ENCODE data around the gene DYNC2I2. TPM values are rescaled to one million over a fixed set of nuclear protein-coding genes. Genes with fewer than 3 reads are reported as not detected.

DYNC2I2 gene
- total RNA-seq, 2 experiments from 2014 or later: 44.9 to 45.2 TPM

DNA sequence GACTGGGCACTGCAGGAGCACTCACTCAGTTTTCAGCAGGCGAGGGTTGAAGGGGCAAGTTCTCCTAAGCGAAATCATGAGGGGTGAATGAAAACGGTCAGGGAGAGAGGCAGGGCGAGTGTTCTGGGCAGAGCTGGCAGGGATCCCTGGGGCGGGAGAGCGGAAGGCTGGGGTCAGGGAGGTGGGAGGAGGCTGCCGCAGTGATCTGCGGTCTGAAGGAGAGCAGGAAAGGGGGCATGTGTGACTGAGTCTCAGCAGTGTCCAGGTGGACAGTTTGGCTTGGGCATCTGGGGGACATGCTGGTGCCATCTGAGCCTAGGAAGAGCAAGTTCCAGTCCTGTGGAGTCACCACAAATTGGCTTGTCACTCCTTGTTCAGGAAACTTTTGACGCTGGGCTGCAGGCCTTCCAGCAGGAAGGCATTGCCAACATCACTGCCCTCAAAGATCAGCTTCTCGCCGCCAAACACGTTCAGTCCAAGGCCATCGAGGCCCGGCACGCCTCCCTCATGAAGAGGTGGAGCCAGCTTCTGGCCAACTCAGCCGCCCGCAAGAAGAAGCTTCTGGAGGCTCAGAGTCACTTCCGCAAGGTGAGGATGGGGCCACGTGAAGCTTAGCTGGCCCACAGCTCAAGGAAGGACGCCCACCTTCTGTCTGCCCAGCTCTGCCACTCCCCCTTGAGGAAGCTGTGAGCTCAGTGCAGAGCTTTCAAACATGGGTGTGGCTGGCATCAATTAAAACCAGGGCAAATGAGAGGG, 31.1 kb downstream of the DYNC2I2 start:
- no peak overlapping the region for H3K4me3 Mint-ChIP-seq
- no peaks in the 10 kb centered on the region for H3K9me3 Mint-ChIP-seq
- H3K27ac Mint-ChIP-seq: no peak overlapping the region
- H3K27me3 Mint-ChIP-seq: no peaks in the 10 kb centered on the region
- H3K36me3 Mint-ChIP-seq: peaks cover 48% of the 10 kb centered on the region
- POLR2A ChIA-PET: no interaction called here
- intact Hi-C loops (cut with micrococcal nuclease): no loop called here
- no peak for DNase-seq
- H3K4me1 Mint-ChIP-seq (ENCODE audit: low read depth): no peaks in the 10 kb centered on the region
- CTCF ChIA-PET: no interaction called here

DNA sequence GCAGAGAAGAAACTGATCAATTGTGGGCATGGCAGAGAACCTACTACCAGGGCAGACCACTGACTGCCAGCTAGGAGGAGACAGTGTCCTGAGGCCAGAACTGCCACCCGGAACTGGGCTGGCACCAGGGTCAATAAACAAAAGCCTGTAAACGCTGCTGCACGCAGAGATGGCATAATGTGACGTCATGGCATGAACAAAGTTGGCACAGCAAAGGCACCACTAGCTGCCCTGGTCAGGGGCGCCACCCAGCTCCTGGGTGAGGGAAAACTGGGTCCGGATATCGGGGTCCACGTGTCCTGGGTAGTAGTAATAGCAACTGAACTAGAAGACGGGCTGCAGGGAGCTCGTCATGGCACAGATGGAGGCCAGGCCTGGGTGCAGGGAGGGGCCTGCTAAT, 32.1 kb downstream of the DYNC2I2 start:
- ChIA-PET POLR2A (no interaction called here), CTCF (interaction anchor here (1.1 to 1.2 kb wide), 2 partner anchors 106 to 186 kb away, joined by 3 read pairs; no protein-coding TSS in a partner anchor)
- no peak overlapping the region for H3K4me3 Mint-ChIP-seq
- intact Hi-C loops (cut with micrococcal nuclease): no loop called here
- H3K36me3 Mint-ChIP-seq: peaks cover 57% of the 10 kb centered on the region
- H3K9me3 Mint-ChIP-seq: no peaks in the 10 kb centered on the region
- DNase-seq: no peak
- no peak overlapping the region for H3K27ac Mint-ChIP-seq
- no peaks in the 10 kb centered on the region for H3K4me1 Mint-ChIP-seq (ENCODE audit: low read depth)
- H3K27me3 Mint-ChIP-seq: no peaks in the 10 kb centered on the region

DNA sequence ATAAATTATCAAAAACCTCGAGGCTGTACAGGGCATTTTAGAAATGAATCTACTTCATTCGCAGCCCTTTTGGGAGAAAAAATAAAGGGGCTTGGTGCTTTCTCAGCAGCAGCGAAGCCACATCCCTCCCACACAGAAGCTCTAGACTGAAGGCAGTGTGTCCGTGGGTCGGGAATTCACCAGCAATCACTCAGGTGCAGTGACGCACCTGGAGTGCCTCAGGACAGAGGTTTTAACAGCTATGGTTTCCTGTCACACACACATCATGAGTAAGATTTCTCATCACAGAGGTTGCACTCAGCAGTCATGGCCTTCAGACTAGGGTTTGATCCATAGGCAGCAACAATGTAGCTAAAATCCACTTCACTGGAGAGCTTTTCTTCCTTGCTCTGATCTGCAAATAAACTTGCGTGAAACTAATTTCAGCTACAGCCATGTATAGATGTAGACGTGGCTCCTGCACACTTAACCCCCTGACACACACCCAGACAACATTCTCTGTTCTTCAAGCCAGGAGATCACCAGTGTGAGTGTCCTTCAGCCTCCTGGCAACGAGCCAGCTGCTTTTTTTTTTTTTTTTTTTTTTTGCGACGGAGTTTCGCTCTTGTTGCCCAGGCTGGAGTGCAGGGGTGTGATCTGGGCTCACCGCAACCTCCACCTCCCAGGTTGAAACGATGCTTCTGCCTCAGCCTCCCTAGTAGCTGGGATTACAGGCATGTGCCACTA, 34.8 kb downstream of the DYNC2I2 start:
- CTCF ChIA-PET: interaction anchor here (0.8 kb wide), 1 partner anchor 80 kb away, joined by 3 read pairs; the partner anchor contains the start of gene PKN3
- POLR2A ChIA-PET: interaction anchor here (0.8 kb wide), 1 partner anchor 150 kb away, joined by 3 read pairs; no protein-coding TSS in a partner anchor
- H3K27ac Mint-ChIP-seq: no peak overlapping the region
- peaks cover 63% of the 10 kb centered on the region for H3K36me3 Mint-ChIP-seq
- intact Hi-C loops (cut with micrococcal nuclease): no loop called here
- no peak overlapping the region for H3K4me3 Mint-ChIP-seq
- H3K9me3 Mint-ChIP-seq: no peaks in the 10 kb centered on the region
- H3K4me1 Mint-ChIP-seq (ENCODE audit: low read depth): no peaks in the 10 kb centered on the region
- DNase-seq: no peak
- no peaks in the 10 kb centered on the region for H3K27me3 Mint-ChIP-seq

DNA sequence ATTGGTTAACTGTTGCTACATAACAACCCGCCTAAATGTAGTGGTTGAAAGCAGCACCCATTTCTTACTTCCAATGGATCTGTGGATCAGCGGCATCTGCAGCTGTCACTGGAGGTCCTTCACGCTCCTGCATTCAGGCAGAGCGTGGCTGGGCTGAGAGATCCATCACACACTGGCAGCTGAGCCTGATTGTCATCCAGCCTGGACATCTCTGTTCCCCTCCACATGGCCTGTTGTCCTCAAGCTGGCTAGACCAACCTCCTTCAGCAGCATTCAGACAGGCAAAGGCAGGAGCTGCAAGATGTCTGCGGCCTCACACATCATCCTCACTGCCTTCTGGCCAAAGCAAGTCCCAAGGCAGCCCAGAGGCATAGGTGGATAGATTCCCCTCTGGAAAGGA, 36.9 kb downstream of the DYNC2I2 start:
- intact Hi-C loops (cut with micrococcal nuclease): no loop called here
- H3K36me3 Mint-ChIP-seq: peaks cover 60% of the 10 kb centered on the region
- no peaks in the 10 kb centered on the region for H3K4me1 Mint-ChIP-seq (ENCODE audit: low read depth)
- ChIA-PET CTCF (no interaction called here), POLR2A (no interaction called here)
- no peak overlapping the region for H3K4me3 Mint-ChIP-seq
- no peaks in the 10 kb centered on the region for H3K9me3 Mint-ChIP-seq
- no peaks in the 10 kb centered on the region for H3K27me3 Mint-ChIP-seq
- DNase-seq: no peak
- H3K27ac Mint-ChIP-seq: no peak overlapping the region

DNA sequence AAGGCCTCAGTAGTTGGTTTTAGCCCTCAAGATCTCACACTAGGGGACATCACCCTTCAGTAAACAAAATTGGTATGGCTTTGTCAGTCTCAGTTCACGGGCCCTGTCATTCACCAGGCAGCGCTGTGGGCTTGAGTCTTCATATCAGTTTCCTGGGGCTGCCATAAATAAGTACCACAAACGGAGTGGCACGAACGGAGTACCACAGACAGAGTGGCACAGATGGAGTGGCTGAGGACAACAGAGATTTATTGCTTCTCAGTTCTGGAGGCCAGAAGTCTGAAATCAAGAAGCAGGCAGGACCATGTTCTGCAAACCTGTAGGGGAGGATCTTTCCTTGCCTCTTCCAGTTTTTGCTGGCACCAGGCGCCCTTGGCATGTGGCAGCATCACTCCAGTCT, 37.5 kb downstream of the DYNC2I2 start:
- no peak for DNase-seq
- H3K36me3 Mint-ChIP-seq: peaks cover 59% of the 10 kb centered on the region
- no peaks in the 10 kb centered on the region for H3K9me3 Mint-ChIP-seq
- intact Hi-C loops (cut with micrococcal nuclease): no loop called here
- no peak overlapping the region for H3K27ac Mint-ChIP-seq
- no peaks in the 10 kb centered on the region for H3K4me1 Mint-ChIP-seq (ENCODE audit: low read depth)
- H3K4me3 Mint-ChIP-seq: no peak overlapping the region
- POLR2A ChIA-PET: no interaction called here
- CTCF ChIA-PET: no interaction called here
- H3K27me3 Mint-ChIP-seq: no peaks in the 10 kb centered on the region

DNA sequence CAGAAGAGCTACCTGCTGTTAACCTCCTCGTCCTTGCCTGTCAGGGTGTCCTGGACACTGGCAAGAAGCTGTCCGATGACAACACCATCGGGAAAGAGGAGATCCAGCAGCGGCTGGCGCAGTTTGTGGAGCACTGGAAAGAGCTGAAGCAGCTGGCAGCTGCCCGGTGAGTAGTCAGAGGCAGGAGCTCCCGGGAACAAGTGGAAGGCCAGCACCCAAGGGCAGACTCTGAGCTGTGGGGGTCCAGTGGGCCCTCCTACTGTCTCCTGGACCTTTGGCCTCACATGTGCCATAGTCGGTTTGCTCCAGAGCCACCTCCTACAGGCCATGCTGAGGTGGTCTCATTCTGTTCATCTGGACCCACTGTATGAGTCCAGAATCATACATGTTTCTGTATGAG, 38.7 kb downstream of the DYNC2I2 start:
- intact Hi-C loops (cut with micrococcal nuclease): no loop called here
- no peak overlapping the region for H3K4me3 Mint-ChIP-seq
- H3K36me3 Mint-ChIP-seq: peaks cover 67% of the 10 kb centered on the region
- H3K9me3 Mint-ChIP-seq: no peaks in the 10 kb centered on the region
- POLR2A ChIA-PET: no interaction called here
- no peak for DNase-seq
- CTCF ChIA-PET: no interaction called here
- H3K27ac Mint-ChIP-seq: no peak overlapping the region
- no peaks in the 10 kb centered on the region for H3K27me3 Mint-ChIP-seq
- H3K4me1 Mint-ChIP-seq (ENCODE audit: low read depth): no peaks in the 10 kb centered on the region

DNA sequence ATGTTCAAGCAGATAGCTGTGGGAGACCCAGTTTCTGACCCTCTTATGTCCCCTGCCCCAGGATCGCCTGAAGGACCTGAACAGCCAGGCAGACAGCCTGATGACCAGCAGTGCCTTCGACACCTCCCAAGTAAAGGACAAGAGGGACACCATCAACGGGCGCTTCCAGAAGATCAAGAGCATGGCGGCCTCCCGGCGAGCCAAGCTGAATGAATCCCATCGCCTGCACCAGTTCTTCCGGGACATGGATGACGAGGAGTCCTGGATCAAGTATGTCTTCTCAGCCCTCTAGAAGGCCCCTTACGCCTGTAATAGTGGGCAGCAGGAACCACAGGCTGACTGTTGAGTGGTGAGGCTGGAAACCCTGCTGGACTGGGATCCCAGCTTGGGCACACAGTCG, 41.1 kb downstream of the DYNC2I2 start:
- Mint-ChIP-seq H3K4me3 (no peak overlapping the region), H3K9me3 (no peaks in the 10 kb centered on the region), H3K27ac (no peak overlapping the region), H3K36me3 (peaks cover 66% of the 10 kb centered on the region), H3K27me3 (no peaks in the 10 kb centered on the region), H3K4me1 (ENCODE audit: low read depth) (no peaks in the 10 kb centered on the region)
- ChIA-PET CTCF (no interaction called here), POLR2A (no interaction called here)
- DNase-seq: no peak
- intact Hi-C loops (cut with micrococcal nuclease): no loop called here

DNA sequence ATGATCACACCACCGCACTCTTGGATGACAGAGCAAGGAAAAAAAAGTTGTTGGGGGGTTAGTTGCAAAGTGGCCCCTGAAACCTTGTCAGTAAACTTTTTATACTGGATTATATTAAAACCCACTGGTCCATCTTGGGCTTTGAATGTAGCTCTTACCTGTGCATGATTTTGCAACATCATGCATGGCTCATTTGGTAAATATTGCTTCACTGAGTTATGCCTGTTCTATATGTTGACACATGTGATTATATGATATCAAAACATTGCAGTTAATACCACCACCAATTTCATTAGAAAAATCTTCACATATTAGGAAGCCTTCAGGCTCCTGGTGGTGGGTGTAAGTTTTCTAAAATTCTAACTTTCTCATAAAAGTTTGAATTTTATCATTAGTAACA, 41.9 kb downstream of the DYNC2I2 start:
- ChIA-PET POLR2A (no interaction called here), CTCF (no interaction called here)
- Mint-ChIP-seq H3K27ac (no peak overlapping the region), H3K9me3 (no peaks in the 10 kb centered on the region), H3K4me3 (no peak overlapping the region), H3K27me3 (no peaks in the 10 kb centered on the region), H3K36me3 (peaks cover 67% of the 10 kb centered on the region), H3K4me1 (ENCODE audit: low read depth) (no peaks in the 10 kb centered on the region)
- intact Hi-C loops (cut with micrococcal nuclease): no loop called here
- no peak for DNase-seq

DNA sequence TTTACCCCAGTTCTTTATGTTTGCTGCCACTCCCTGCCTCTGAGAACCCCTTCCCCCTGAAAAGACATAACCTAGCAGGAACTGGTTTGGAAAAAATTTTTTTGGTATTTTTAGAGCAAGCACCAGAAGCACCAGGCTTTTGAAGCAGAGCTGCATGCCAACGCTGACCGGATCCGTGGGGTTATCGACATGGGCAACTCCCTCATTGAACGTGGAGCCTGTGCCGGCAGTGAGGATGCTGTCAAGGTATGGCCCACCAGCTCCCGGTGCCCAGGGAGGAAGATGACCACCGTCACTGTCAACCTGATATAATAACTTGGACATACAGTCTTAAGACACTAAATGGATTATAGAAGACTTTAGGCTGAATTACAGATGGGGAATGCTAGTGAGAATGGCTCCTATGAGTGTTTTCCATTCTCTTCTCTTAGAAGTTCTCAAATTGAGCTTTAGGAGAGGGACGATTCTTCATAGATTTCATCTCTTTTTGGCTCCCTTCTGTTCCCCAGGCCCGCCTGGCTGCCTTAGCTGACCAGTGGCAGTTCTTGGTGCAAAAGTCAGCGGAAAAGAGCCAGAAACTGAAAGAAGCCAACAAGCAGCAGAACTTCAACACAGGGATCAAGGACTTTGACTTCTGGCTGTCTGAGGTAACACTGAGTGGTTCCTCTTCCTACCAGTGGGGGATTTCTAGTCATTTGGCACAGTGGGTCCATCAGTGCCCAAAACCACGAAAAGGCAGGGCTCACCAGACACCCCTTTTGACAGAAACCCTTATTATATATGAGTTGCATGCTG, 44.9 kb downstream of the DYNC2I2 start:
- no peak overlapping the region for H3K27ac Mint-ChIP-seq
- H3K27me3 Mint-ChIP-seq: no peaks in the 10 kb centered on the region
- intact Hi-C loops (cut with micrococcal nuclease): no loop called here
- H3K4me1 Mint-ChIP-seq (ENCODE audit: low read depth): no peaks in the 10 kb centered on the region
- H3K36me3 Mint-ChIP-seq: peaks cover 65% of the 10 kb centered on the region
- no peak overlapping the region for H3K4me3 Mint-ChIP-seq
- no peak for DNase-seq
- CTCF ChIA-PET: no interaction called here
- POLR2A ChIA-PET: no interaction called here
- no peaks in the 10 kb centered on the region for H3K9me3 Mint-ChIP-seq

DNA sequence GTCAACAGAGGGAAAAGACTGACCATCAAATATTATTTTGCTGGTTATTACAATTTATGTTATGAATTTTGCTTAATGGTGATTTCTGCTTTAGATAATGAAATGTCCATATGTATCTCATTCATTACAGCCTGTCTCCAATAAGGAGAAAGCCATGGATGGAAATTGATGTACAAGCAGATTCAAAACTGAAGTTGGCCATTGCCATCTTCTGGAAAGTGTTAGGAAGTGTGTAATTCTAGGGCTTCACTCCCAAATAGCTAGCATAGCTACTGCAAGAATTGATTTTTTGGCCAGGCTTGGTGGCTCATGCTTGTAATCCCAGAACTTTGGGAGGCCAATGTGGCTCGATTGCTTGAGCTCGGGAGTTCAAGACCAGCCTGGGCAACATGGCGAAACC, 45.8 kb downstream of the DYNC2I2 start:
- no peak overlapping the region for H3K27ac Mint-ChIP-seq
- H3K4me3 Mint-ChIP-seq: no peak overlapping the region
- intact Hi-C loops (cut with micrococcal nuclease): no loop called here
- no peaks in the 10 kb centered on the region for H3K27me3 Mint-ChIP-seq
- peaks cover 66% of the 10 kb centered on the region for H3K36me3 Mint-ChIP-seq
- ChIA-PET CTCF (no interaction called here), POLR2A (no interaction called here)
- no peaks in the 10 kb centered on the region for H3K9me3 Mint-ChIP-seq
- no peak for DNase-seq
- H3K4me1 Mint-ChIP-seq (ENCODE audit: low read depth): no peaks in the 10 kb centered on the region

DNA sequence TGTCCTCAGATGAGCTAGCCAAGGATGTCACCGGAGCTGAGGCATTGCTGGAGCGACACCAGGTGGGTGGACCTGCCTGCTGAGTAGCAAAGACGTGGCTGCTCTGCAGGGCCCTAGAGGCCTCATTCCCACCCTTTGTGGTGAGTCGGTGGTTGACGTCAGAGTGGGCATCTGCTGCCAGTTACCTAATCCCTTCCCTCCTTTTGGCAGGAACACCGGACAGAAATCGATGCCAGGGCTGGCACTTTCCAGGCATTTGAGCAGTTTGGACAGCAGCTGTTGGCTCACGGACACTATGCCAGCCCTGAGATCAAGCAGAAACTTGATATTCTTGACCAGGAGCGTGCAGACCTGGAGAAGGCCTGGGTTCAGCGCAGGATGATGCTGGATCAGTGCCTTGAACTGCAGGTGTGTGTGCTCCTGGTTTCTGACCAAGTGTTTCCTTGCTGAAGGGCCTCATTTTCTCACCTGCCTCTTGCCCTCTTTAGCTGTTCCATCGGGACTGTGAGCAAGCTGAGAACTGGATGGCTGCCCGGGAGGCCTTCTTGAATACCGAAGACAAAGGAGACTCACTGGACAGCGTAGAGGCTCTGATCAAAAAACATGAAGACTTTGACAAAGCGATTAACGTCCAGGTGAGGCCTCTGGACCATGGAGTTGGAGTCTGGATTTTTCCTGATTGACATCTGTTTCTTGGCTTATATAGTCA, 48.9 kb downstream of the DYNC2I2 start:
- H3K27me3 Mint-ChIP-seq: no peaks in the 10 kb centered on the region
- H3K36me3 Mint-ChIP-seq: peaks cover 58% of the 10 kb centered on the region
- no peak overlapping the region for H3K27ac Mint-ChIP-seq
- CTCF ChIA-PET: no interaction called here
- H3K9me3 Mint-ChIP-seq: no peaks in the 10 kb centered on the region
- intact Hi-C loops (cut with micrococcal nuclease): no loop called here
- H3K4me1 Mint-ChIP-seq (ENCODE audit: low read depth): no peaks in the 10 kb centered on the region
- POLR2A ChIA-PET: interaction anchor here (0.6 to 1.0 kb wide), 2 partner anchors 56 to 341 kb away, joined by 3 read pairs; no protein-coding TSS in a partner anchor
- no peak overlapping the region for H3K4me3 Mint-ChIP-seq
- DNase-seq: no peak

DNA sequence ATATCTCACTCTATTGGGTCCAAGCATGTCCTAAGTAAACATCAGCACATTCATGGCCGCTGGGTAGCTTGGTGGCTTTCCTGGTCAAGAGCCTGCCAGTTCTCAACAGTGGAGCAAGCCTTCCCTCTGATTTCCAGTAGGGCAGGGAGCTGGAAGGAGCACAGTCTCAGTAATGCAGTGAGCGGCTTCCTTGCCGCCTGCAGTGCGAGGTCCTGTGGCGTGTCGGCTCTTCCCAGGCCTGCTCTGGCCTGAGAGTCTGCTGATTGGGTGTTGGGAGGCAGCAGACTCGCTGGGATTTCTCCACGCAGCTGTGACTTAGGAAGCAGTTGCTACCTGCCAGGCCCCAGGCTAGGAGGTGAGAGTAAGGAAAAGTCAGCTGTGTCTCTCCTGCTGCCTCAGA, 53.0 kb downstream of the DYNC2I2 start:
- Mint-ChIP-seq H3K4me1 (ENCODE audit: low read depth) (peaks cover 9% of the 10 kb centered on the region), H3K27ac (no peak overlapping the region), H3K9me3 (no peaks in the 10 kb centered on the region), H3K27me3 (no peaks in the 10 kb centered on the region), H3K36me3 (peaks cover 50% of the 10 kb centered on the region), H3K4me3 (no peak overlapping the region)
- ChIA-PET POLR2A (no interaction called here), CTCF (no interaction called here)
- intact Hi-C loops (cut with micrococcal nuclease): no loop called here
- no peak for DNase-seq

Data from activated CD4-positive, alpha-beta memory T cell treated with anti-CD3 and anti-CD28 coated beads for 36 hours (primary cell).